Mucosa of rectum (tissue), 2 donors: ENCODE measurements around the gene ATP6AP2.

Experiments used
- H3K27ac ChIP-seq, 2 donors: one replicate each; pipeline ENCODE4 v1.7.0; 2013; ENCODE audit warnings: inconsistent platforms in 2 of 2, low read depth in 2 of 2, low read length in 2 of 2
- H3K27me3 ChIP-seq, 2 donors: one replicate each; pipeline ENCODE4 v1.7.0; 2013; ENCODE audit warnings: low read length in 2 of 2; ENCODE audit not compliant: control insufficient read depth in 2 of 2, insufficient read depth in 2 of 2
- H3K36me3 ChIP-seq, 2 donors: one replicate each; pipeline ENCODE4 v1.7.0; 2013; ENCODE audit warnings: low read length in 2 of 2; ENCODE audit not compliant: control insufficient read depth in 2 of 2, insufficient read depth in 2 of 2
- H3K4me1 ChIP-seq, 2 donors: one replicate each; pipeline ENCODE4 v1.7.0; 2013; ENCODE audit warnings: low read length in 2 of 2, mild to moderate bottlenecking in 1 of 2; ENCODE audit not compliant: control insufficient read depth in 2 of 2, insufficient read depth in 2 of 2
- H3K4me3 ChIP-seq, 2 donors: one replicate each; pipeline ENCODE4 v1.7.0; 2013; ENCODE audit warnings: low read length in 2 of 2
- H3K9ac ChIP-seq, 2 donors: one replicate each; pipeline ENCODE4 v1.7.0; 2013; ENCODE audit warnings: low read length in 2 of 2, low read depth in 1 of 2, mild to moderate bottlenecking in 1 of 2
- H3K9me3 ChIP-seq, 2 donors: one replicate each; pipeline ENCODE4 v1.7.0; 2013; ENCODE audit warnings: low read length in 2 of 2; ENCODE audit not compliant: control insufficient read depth in 2 of 2
- donor health status: healthy.
- donor health status: Normal muscosa, but diverticular disease.

The ATP6AP2 gene

GRCh38 chrX:40653535-40653934, 72.8 kb downstream of the ATP6AP2 start:
- no peaks in the 10 kb centered on the region for H3K27me3 ChIP-seq
- no peak overlapping the region for H3K27ac ChIP-seq
- H3K9ac ChIP-seq: no peak overlapping the region
- H3K9me3 ChIP-seq: no peaks in the 10 kb centered on the region
- no peak overlapping the region for H3K4me3 ChIP-seq
- peaks cover 15 to 16% of the 10 kb centered on the region in 2 donors for H3K36me3 ChIP-seq
- no peaks in the 10 kb centered on the region for H3K4me1 ChIP-seq
